DND-41 (cell line): ENCODE results near the gene MAPKAPK3.

Experiments used
- ATAC-seq: fragments of 200-7000 bp; cut with Tn5 transposase; 3 replicates; pipeline ENCODE4 v1.9.1; 2021; ENCODE audit warnings: low read depth; ENCODE audit not compliant: insufficient read depth
- DNase-seq: peaks from one replicate; pipeline ENCODE4 v3.0.0-alpha.2; 2020
- H2AFZ ChIP-seq: 2 replicates; pipeline ENCODE4 v1.6.0; 2012; ENCODE audit warnings: low read depth, low read length
- H3K27ac ChIP-seq: 2 replicates; pipeline ENCODE4 v1.5.1; 2012; ENCODE audit warnings: low read length, inconsistent platforms
- H3K27me3 ChIP-seq: fragments of 200-600 bp; sonication (generic); 2 replicates; pipeline ENCODE4 v1.6.0; 2012; ENCODE audit warnings: low read length, mild to moderate bottlenecking, inconsistent platforms; ENCODE audit not compliant: insufficient read depth, poor library complexity
- H3K36me3 ChIP-seq: 2 replicates; pipeline ENCODE4 v1.5.1; 2012; ENCODE audit warnings: low read length, inconsistent platforms; ENCODE audit not compliant: insufficient read depth
- H3K4me1 ChIP-seq: 2 replicates; pipeline ENCODE4 v1.5.1; 2012; ENCODE audit warnings: mild to moderate bottlenecking, low read length; ENCODE audit not compliant: insufficient read depth
- H3K4me2 ChIP-seq: 2 replicates; pipeline ENCODE4 v1.6.0; 2012; ENCODE audit warnings: mild to moderate bottlenecking, moderate library complexity, low read length, inconsistent platforms; ENCODE audit not compliant: insufficient read depth
- H3K4me3 ChIP-seq, 2 experiments: fragments of 200-600 bp in 1 of 2; shearing (Covaris generic) in 1 of 2; 2 replicates each; pipeline ENCODE4 v1.5.1; 2012 to 2016; ENCODE audit warnings: inconsistent platforms in 2 of 2, low read length in 2 of 2, mild to moderate bottlenecking in 2 of 2, low read depth in 1 of 2, moderate library complexity in 1 of 2
- H3K79me2 ChIP-seq: 2 replicates; pipeline ENCODE4 v1.6.0; 2012; ENCODE audit warnings: low read length, inconsistent platforms; ENCODE audit not compliant: insufficient read depth
- H3K9ac ChIP-seq: 2 replicates; pipeline ENCODE4 v1.6.0; 2012; ENCODE audit warnings: low read depth, mild to moderate bottlenecking, inconsistent platforms, low read length, moderate library complexity
- H3K9me3 ChIP-seq: 2 replicates; pipeline ENCODE4 v1.5.1; 2012; ENCODE audit warnings: low read length, moderate library complexity, mild to moderate bottlenecking, inconsistent platforms; ENCODE audit not compliant: insufficient read depth, severe bottlenecking
- H4K20me1 ChIP-seq: 2 replicates; pipeline ENCODE4 v1.6.0; 2012; ENCODE audit warnings: low read length; ENCODE audit not compliant: insufficient read depth
- EZH2 ChIP-seq: IDR thresholded peaks from 3 replicates; pipeline ENCODE4 v1.6.1; 2012; ENCODE audit warnings: borderline replicate concordance, low read depth, mild to moderate bottlenecking, moderate library complexity, low read length, inconsistent platforms; ENCODE audit not compliant: severe bottlenecking
- TF ChIP-seq, protein P1 (sequence below): IDR thresholded peaks from 2 replicates; pipeline ENCODE4 v1.5.1; 2012; ENCODE audit warnings: borderline replicate concordance, low read length, moderate library complexity, mild to moderate bottlenecking; ENCODE audit not compliant: poor library complexity, severe bottlenecking; ENCODE audit errors: extremely low read depth

MAPKAPK3 gene

DNA sequence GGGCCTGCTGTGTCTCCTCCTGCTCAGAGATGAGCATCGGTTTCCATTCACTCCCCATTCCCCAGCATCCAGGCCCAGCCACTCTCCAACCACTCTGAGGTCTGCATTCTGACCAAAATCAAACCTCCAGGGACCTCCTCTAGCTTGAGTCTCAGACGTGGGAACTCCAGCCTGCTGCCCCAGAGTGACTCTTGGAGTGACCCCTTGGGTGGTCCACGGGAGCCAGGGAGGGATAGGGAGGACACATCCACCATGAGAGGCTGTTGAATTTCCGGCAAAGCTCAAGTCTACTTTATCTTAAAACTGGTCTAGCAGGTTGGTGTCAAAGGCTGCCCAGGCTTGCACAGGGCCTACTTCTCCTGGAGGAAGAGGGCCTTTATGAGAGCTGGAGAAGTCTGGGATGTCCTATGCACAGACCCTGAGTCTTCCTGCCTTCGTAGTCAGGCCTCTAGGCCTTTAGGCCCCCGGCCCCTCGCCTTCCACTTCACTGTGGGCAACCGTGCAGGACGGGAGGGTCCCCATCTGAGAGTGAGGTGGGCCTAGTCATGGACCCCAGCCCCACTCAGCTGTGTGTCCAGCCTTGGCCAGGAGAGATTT is 14.3 kb upstream of the MAPKAPK3 start:
- Histone ChIP-seq H3K27ac (peak overlapping the region; percentile 99), H3K36me3 (peaks cover 46% of the 10 kb centered on the region), H3K9ac (peak overlapping the region; percentile 91), H3K4me1 (peaks cover 98% of the 10 kb centered on the region), H3K4me3 (peak overlapping the region in 1 of 2 experiments; percentile 82; a peak in 2 of 4 replicates), H4K20me1 (peaks cover 25% of the 10 kb centered on the region), H3K79me2 (peaks cover 81% of the 10 kb centered on the region), H3K9me3 (no peaks in the 10 kb centered on the region), H3K27me3 (no peaks in the 10 kb centered on the region), H3K4me2 (peak overlapping the region; percentile 85), H2AFZ (no peak overlapping the region)
- TF ChIP-seq, protein P1, sequence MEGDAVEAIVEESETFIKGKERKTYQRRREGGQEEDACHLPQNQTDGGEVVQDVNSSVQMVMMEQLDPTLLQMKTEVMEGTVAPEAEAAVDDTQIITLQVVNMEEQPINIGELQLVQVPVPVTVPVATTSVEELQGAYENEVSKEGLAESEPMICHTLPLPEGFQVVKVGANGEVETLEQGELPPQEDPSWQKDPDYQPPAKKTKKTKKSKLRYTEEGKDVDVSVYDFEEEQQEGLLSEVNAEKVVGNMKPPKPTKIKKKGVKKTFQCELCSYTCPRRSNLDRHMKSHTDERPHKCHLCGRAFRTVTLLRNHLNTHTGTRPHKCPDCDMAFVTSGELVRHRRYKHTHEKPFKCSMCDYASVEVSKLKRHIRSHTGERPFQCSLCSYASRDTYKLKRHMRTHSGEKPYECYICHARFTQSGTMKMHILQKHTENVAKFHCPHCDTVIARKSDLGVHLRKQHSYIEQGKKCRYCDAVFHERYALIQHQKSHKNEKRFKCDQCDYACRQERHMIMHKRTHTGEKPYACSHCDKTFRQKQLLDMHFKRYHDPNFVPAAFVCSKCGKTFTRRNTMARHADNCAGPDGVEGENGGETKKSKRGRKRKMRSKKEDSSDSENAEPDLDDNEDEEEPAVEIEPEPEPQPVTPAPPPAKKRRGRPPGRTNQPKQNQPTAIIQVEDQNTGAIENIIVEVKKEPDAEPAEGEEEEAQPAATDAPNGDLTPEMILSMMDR, result no peak
- no peak for TF ChIP-seq EZH2
- no peak for DNase-seq
- peak; percentile 0 for ATAC-seq

DNA sequence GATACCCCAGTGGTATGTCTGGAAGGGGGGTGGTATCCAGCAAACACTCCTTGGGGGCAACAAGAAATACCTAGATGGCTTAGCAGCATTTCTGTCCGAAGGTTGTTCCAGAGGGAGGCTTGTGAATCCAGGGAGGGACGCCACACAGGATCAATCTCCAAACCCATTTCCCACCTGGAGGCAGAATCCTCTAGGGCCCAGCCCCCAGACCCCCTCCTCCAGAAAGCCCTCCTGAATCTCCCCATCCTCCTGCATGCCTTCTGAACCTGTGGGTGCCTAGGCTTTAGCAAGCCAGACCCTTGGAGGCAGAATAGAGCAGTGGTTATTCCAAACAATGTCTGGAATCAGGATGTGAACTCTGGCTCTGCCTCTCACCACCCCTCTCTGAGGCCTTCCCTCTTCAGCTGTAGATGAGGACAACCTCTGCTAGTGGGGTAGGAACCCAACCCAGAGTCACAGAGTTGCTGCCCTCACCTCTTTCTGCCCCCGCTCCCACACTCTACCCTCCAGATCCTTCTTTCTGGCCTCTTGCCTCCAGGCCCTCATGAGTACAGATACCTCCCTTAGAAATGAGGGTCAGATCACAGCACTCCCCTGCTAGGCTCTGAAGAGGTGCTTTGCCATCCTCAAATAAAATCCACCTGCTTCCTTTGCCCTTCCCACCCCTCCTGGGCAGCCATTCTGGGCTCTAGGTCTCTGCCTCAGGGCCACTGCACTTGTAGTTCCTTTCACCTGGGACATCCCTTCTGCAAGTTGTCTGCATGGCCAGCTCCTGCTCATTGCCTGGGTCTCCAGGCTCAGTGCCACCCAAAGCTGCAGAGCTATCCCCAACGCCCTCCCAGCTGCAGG is 13.5 kb upstream of the MAPKAPK3 start:
- Histone ChIP-seq H3K36me3 (peaks cover 54% of the 10 kb centered on the region), H3K9me3 (no peaks in the 10 kb centered on the region)
- ATAC-seq, result peak; percentile 12

DNA sequence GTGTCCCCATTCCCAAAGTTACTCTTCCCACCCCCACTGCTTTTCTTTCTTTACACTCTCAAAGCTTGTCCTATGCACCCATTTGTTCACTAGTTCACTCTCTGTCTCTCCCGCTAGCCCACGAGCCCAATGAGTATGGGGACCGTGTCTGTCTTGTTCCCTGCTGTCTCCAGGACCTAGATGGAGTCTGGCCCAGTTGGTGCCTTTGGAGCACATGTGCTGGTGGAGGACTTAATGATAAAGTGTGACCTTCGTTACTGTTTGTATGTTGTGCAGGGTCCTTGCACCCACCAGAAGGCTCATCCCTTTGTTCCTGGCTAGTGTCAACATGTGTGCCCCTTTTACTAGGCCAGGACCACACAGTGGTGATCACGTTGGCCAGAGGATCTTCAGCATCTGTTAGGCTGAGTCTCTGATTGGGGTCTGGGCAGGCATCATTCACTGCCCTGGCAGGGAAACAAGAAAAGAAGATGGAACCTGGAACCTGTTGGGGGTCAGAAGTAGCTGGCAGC is 12.8 kb upstream of the MAPKAPK3 start:
- peak overlapping the region in 1 of 2 experiments; percentile 82; a peak in 2 of 4 replicates for H3K4me3 ChIP-seq
- H2AFZ ChIP-seq, result no peak overlapping the region
- H3K4me2 ChIP-seq, result peak overlapping the region; percentile 85
- H4K20me1 ChIP-seq, result peaks cover 39% of the 10 kb centered on the region
- peaks cover 83% of the 10 kb centered on the region for H3K79me2 ChIP-seq
- H3K27ac ChIP-seq, result peak overlapping the region; percentile 99
- no peaks in the 10 kb centered on the region for H3K9me3 ChIP-seq
- ATAC-seq (peak; percentile 1; the same call in 2 of the 3 replicates), DNase-seq (peak; percentile 68)
- H3K27me3 ChIP-seq, result no peaks in the 10 kb centered on the region
- peaks cover 61% of the 10 kb centered on the region for H3K36me3 ChIP-seq
- TF ChIP-seq, protein P1, result no peak
- TF ChIP-seq EZH2, result no peak
- H3K4me1 ChIP-seq, result peaks cover 94% of the 10 kb centered on the region
- H3K9ac ChIP-seq, result peak overlapping the region; percentile 91

More for the DNA sequence above, 13.5 kb upstream of the MAPKAPK3 start:
- Histone ChIP-seq H3K4me3 (peak overlapping the region in 1 of 2 experiments; percentile 82; a peak in 2 of 4 replicates), H4K20me1 (peaks cover 33% of the 10 kb centered on the region), H3K4me2 (peak overlapping the region; percentile 85), H3K79me2 (peaks cover 82% of the 10 kb centered on the region), H3K4me1 (peaks cover 100% of the 10 kb centered on the region), H2AFZ (no peak overlapping the region), H3K9ac (peak overlapping the region; percentile 91), H3K27me3 (no peaks in the 10 kb centered on the region), H3K27ac (peak overlapping the region; percentile 99)
- peak; percentile 69 for DNase-seq
- no peak for TF ChIP-seq EZH2
- TF ChIP-seq, protein P1, result no peak
